A673 (cell line): ENCODE data around the gene FAM20B. TPM values are rescaled to one million over a fixed set of nuclear protein-coding genes. Genes with fewer than 3 reads are reported as not detected.

ENCODE experiments used
- BruUV-seq: library from RNA; stranded (reverse); fragments of 400-500 nt; replicated peaks from 2 replicates; lab custom pipeline; 2021; lab: Mats Ljungman, UMichigan
- CTCF ChIA-PET: fragments of 300-600 bp; sonication (Branson Sonifier 250); formaldehyde crosslinking; loops from one replicate; lab custom pipeline; 2022; ENCODE audit warnings: antibody characterized with exemption; lab: Charles Lee
- POLR2A ChIA-PET: fragments of 300-600 bp; sonication (Branson Sonifier 250); formaldehyde crosslinking; loops from one replicate; lab custom pipeline; 2022; ENCODE audit warnings: antibody characterized with exemption; ENCODE audit not compliant: low non-redundant PET; lab: Charles Lee
- DNase-seq: peaks from one replicate; pipeline ENCODE4 v3.0.0-alpha.2; 2015; ENCODE audit warnings: low spot score
- H3K27ac ChIP-seq: fragments of 200-600 bp; sonication (generic); 2 replicates; pipeline ENCODE4 v1.5.1; 2016; ENCODE audit warnings: mixed run types, low read depth, mild to moderate bottlenecking, mixed read lengths, antibody characterized with exemption, low read length; ENCODE audit not compliant: poor library complexity, severe bottlenecking
- H3K27me3 ChIP-seq: fragments of 200-600 bp; sonication (generic); replicated peaks from 2 replicates; pipeline ENCODE4 v1.6.1; 2017; ENCODE audit warnings: mixed run types, low read depth, mild to moderate bottlenecking, mixed read lengths, antibody characterized with exemption, low read length; ENCODE audit not compliant: insufficient read depth, poor library complexity
- H3K36me3 ChIP-seq: fragments of 200-600 bp; sonication (generic); 2 replicates; pipeline ENCODE4 v1.6.1; 2016; ENCODE audit warnings: mixed run types, mild to moderate bottlenecking, mixed read lengths, antibody characterized with exemption, low read length; ENCODE audit not compliant: insufficient read depth, poor library complexity, severe bottlenecking
- H3K4me1 ChIP-seq: fragments of 200-600 bp; sonication (generic); 2 replicates; pipeline ENCODE4 v1.6.1; 2017; ENCODE audit warnings: mixed run types, mild to moderate bottlenecking, mixed read lengths, antibody characterized with exemption, low read length; ENCODE audit not compliant: insufficient read depth, poor library complexity, severe bottlenecking
- H3K4me3 ChIP-seq: fragments of 200-600 bp; sonication (generic); 2 replicates; pipeline ENCODE4 v1.5.1; 2016; ENCODE audit warnings: low read depth, mixed run types, mild to moderate bottlenecking, mixed read lengths, low read length; ENCODE audit not compliant: poor library complexity, severe bottlenecking
- H3K9me3 ChIP-seq: fragments of 200-600 bp; sonication (generic); 2 replicates; pipeline ENCODE4 v1.6.1; 2016; ENCODE audit warnings: mixed run types, low read depth, mild to moderate bottlenecking, mixed read lengths, antibody characterized with exemption, low read length; ENCODE audit not compliant: poor library complexity, severe bottlenecking
- EZH2 ChIP-seq: fragments of 200-600 bp; sonication (generic); IDR thresholded peaks from 2 replicates; pipeline ENCODE4 v1.6.1; 2017; ENCODE audit warnings: borderline replicate concordance, low read depth, mild to moderate bottlenecking, mixed read lengths, antibody characterized with exemption, low read length; ENCODE audit not compliant: poor library complexity, severe bottlenecking
- intact Hi-C: fragments of 100-400 bp; cut with micrococcal nuclease; formaldehyde crosslinking; loops from one replicate; pipeline ENCODE4 v1.10.0; 2022; ENCODE audit not compliant: unreplicated experiment
- total RNA-seq: library from RNA; stranded (reverse); gene quantifications from 2 replicates; pipeline ENCODE4 v1.2.3, GENCODE V29; 2021
- TF ChIP-seq, protein P1 (sequence below): fragments of 300-800, 200-600 bp; sonication (generic); conservative IDR thresholded peaks from 2 replicates; pipeline ENCODE4 v1.5.1; 2017; ENCODE audit warnings: low read depth, mild to moderate bottlenecking, antibody characterized with exemption, low read length, moderate library complexity, mixed read lengths

Gene FAM20B
- total RNA-seq, 1 experiment from 2014 or later = 43.3 TPM

DNA sequence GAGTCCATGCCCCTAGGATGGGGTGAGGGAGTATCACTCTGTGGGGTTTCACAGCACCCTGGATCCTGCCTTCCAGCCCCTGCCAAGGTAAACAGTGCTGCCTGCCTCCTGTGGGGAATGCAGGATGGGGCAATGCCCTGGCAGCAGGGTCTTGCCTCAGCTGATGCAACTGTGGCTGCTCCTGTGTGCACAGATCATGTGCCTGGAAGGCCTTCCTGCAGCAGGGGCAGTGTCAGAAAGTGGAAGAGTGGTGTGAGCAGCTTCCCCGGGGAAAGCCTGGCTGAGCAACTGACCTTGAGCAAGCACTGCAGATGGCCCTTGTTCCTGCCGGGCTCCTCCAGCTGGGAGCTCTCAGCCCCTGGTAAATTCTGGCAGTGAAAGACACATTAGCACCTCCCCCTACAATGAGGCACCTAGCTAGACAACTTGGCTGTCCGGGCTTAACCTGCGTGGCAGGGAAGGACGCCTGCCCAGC is 66.0 kb downstream of the FAM20B start:
- no peak overlapping the region for H3K4me3 ChIP-seq
- H3K27ac ChIP-seq = no peak overlapping the region
- no peaks in the 10 kb centered on the region for H3K9me3 ChIP-seq
- no peaks in the 10 kb centered on the region for H3K27me3 ChIP-seq
- peaks cover 40% of the 10 kb centered on the region for H3K36me3 ChIP-seq
- no TSS peak for BruUV-seq
- ChIA-PET POLR2A (interaction anchor here (0.6 kb wide), 1 partner anchor 46 kb away, joined by 3 read pairs; no protein-coding TSS in a partner anchor), CTCF (no interaction called here)
- no peak for DNase-seq
- peaks cover 17% of the 10 kb centered on the region for H3K4me1 ChIP-seq
- no peak for TF ChIP-seq EZH2
- TF ChIP-seq, protein P1, sequence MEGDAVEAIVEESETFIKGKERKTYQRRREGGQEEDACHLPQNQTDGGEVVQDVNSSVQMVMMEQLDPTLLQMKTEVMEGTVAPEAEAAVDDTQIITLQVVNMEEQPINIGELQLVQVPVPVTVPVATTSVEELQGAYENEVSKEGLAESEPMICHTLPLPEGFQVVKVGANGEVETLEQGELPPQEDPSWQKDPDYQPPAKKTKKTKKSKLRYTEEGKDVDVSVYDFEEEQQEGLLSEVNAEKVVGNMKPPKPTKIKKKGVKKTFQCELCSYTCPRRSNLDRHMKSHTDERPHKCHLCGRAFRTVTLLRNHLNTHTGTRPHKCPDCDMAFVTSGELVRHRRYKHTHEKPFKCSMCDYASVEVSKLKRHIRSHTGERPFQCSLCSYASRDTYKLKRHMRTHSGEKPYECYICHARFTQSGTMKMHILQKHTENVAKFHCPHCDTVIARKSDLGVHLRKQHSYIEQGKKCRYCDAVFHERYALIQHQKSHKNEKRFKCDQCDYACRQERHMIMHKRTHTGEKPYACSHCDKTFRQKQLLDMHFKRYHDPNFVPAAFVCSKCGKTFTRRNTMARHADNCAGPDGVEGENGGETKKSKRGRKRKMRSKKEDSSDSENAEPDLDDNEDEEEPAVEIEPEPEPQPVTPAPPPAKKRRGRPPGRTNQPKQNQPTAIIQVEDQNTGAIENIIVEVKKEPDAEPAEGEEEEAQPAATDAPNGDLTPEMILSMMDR = no peak
- intact Hi-C loops = no loop called here

DNA sequence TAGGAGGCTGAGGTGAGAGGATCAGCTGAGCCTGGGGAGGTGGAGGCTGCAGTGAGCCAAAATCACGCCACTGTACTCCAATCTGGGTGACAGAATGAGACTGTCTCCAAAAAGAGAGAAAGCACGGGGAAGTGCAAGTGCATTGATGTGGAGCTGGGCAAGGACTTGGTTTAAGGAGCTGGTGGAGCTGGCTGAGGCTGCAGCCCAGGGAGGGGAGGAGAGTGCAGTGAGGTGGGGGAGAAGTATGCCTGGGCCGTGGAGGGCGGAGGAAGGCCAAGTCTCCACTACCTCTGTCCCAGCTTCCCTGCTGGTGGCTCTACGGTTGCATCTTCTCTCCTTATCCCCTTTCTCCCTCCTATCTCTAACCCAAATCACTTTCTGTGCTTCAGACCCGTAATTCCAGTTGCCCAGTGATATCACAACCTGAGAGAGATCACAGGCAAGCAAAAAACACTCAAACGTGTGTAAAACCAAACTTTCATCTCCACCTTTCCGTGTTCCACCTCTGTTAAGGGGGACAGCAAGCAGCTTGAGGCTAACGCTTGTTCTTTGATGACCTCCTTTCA is 67.3 kb downstream of the FAM20B start:
- no TSS peak for BruUV-seq
- ChIA-PET POLR2A (no interaction called here), CTCF (no interaction called here)
- Histone ChIP-seq H3K27ac (no peak overlapping the region), H3K36me3 (peaks cover 48% of the 10 kb centered on the region), H3K9me3 (no peaks in the 10 kb centered on the region), H3K4me1 (peaks cover 17% of the 10 kb centered on the region), H3K4me3 (no peak overlapping the region), H3K27me3 (no peaks in the 10 kb centered on the region)
- no peak for DNase-seq
- TF ChIP-seq EZH2 = no peak
- TF ChIP-seq, protein P1 = no peak
- intact Hi-C loops = no loop called here

- CTCF ChIA-PET = no interaction called here
- no peak for DNase-seq
- BruUV-seq = no TSS peak
- POLR2A ChIA-PET = interaction anchor here (0.5 kb wide), 1 partner anchor 80 kb away, joined by 4 read pairs; no protein-coding TSS in a partner anchor
- no peak for TF ChIP-seq EZH2
- TF ChIP-seq, protein P1 = no peak
- Histone ChIP-seq H3K4me1 (peaks cover 17% of the 10 kb centered on the region), H3K27me3 (no peaks in the 10 kb centered on the region), H3K36me3 (peaks cover 48% of the 10 kb centered on the region), H3K9me3 (no peaks in the 10 kb centered on the region), H3K4me3 (no peak overlapping the region), H3K27ac (no peak overlapping the region)
- intact Hi-C loops = no loop called here
Measured at GRCh38 chr1:179094818-179095217, 69.1 kb downstream of the FAM20B start.
